H1 (cell line): ENCODE data around the gene NOC2L. TPM values are rescaled to one million over a fixed set of nuclear protein-coding genes. Genes with fewer than 3 reads are reported as not detected.
A peak's percentile ranks its signal among the peaks of the same experiment; 100 is the strongest.

ENCODE experiments used
- CTCF ChIA-PET: fragments of 300-600 bp; sonication (Branson Sonifier 250); formaldehyde crosslinking; loops from one replicate; lab custom pipeline; 2021; ENCODE audit not compliant: partially characterized antibody; lab: Charles Lee
- POLR2A ChIA-PET: fragments of 300-600 bp; sonication (Branson Sonifier 250); formaldehyde crosslinking; loops from one replicate; lab custom pipeline; 2021; ENCODE audit warnings: inconsistent platforms; ENCODE audit not compliant: partially characterized antibody; lab: Charles Lee
- DNase-seq, 2 experiments: peaks; one replicate each; pipeline versions ENCODE4 v3.0.0 to v3.0.0-alpha.2; 2010 to 2022; ENCODE audit warnings: low spot score in 2 of 2, low read depth in 1 of 2, mixed read lengths in 1 of 2
- FAIRE-seq: peaks from 2 replicates; lab custom pipeline; 2011; peaks lifted over from hg19 to GRCh38; lab: Jason Lieb, UNC
- H2AFZ ChIP-seq: 2 replicates; pipeline ENCODE4 v1.8.1; 2012; ENCODE audit warnings: low read length, inconsistent platforms
- H2AK5ac ChIP-seq: 2 replicates; pipeline ENCODE4 v1.6.1; 2013; ENCODE audit warnings: low read depth, low read length
- H2BK120ac ChIP-seq: replicated peaks from 2 replicates; pipeline ENCODE3; 2013; ENCODE audit warnings: low read depth, low read length, inconsistent platforms
- H2BK12ac ChIP-seq: 2 replicates; pipeline ENCODE4 v1.6.1; 2013; ENCODE audit warnings: low read depth, low read length
- H2BK15ac ChIP-seq: 2 replicates; pipeline ENCODE4 v1.6.1; 2013; ENCODE audit warnings: low read length
- H2BK20ac ChIP-seq: 2 replicates; pipeline ENCODE4 v1.6.1; 2013; ENCODE audit warnings: low read length
- H2BK5ac ChIP-seq: 2 replicates; pipeline ENCODE4 v1.6.1; 2013; ENCODE audit warnings: low read depth, low read length
- H3K14ac ChIP-seq: 2 replicates; pipeline ENCODE4 v1.6.1; 2013; ENCODE audit warnings: inconsistent platforms; ENCODE audit not compliant: insufficient read length
- H3K18ac ChIP-seq: 2 replicates; pipeline ENCODE4 v1.6.1; 2013; ENCODE audit warnings: low read length; ENCODE audit errors: extremely low read depth
- H3K23ac ChIP-seq: 2 replicates; pipeline ENCODE4 v1.6.1; 2013; ENCODE audit warnings: inconsistent platforms; ENCODE audit not compliant: insufficient read length
- H3K23me2 ChIP-seq: 2 replicates; pipeline ENCODE4 v1.6.1; 2013; ENCODE audit warnings: low read depth, low read length
- H3K27ac ChIP-seq: 2 replicates; pipeline ENCODE4 v1.6.1; 2011; ENCODE audit warnings: low read depth, low read length, inconsistent platforms
- H3K27me3 ChIP-seq, 4 experiments: replicated peaks in 1 of 4; 1 replicate in 1 of 4; 2 replicates in 3 of 4; pipeline versions ENCODE4 v1.6.1 to v1.8.1; 2011 to 2013; ENCODE audit warnings: low read length in 3 of 4, mild to moderate bottlenecking in 3 of 4, inconsistent platforms in 2 of 4, mixed read lengths in 2 of 4, moderate library complexity in 1 of 4; ENCODE audit not compliant: control insufficient read depth in 3 of 4, insufficient read depth in 3 of 4; ENCODE audit errors: extremely low read depth in 1 of 4
- H3K36me3 ChIP-seq, 4 experiments: 2 replicates each; pipeline versions ENCODE4 v1.6.1 to v1.8.1; 2011 to 2013; ENCODE audit warnings: mild to moderate bottlenecking in 4 of 4, low read length in 3 of 4, moderate library complexity in 2 of 4, control low read depth in 1 of 4, inconsistent platforms in 1 of 4; ENCODE audit not compliant: insufficient read depth in 4 of 4, control insufficient read depth in 2 of 4
- H3K4ac ChIP-seq: replicated peaks from 2 replicates; pipeline ENCODE3; 2013; ENCODE audit warnings: low read length, low read depth, mixed read lengths, inconsistent platforms; ENCODE audit not compliant: insufficient read length
- H3K4me1 ChIP-seq, 4 experiments: replicated peaks in 1 of 4; 1 replicate in 1 of 4; 2 replicates in 3 of 4; pipeline versions ENCODE4 v1.6.1 to v1.8.1; 2011 to 2013; ENCODE audit warnings: low read length in 3 of 4, inconsistent platforms in 2 of 4, mixed read lengths in 1 of 4; ENCODE audit not compliant: insufficient read depth in 4 of 4, control insufficient read depth in 3 of 4
- H3K4me2 ChIP-seq, 2 experiments: 2 replicates each; pipeline versions ENCODE4 v1.6.1 to v1.8.1; 2011 to 2013; ENCODE audit warnings: low read depth in 2 of 2, low read length in 2 of 2, control low read depth in 1 of 2, inconsistent platforms in 1 of 2, mild to moderate bottlenecking in 1 of 2; ENCODE audit not compliant: insufficient read depth in 1 of 2
- H3K4me3 ChIP-seq, 4 experiments: fragments of 200-600, 300-600 bp in 1 of 4; sonication (generic), shearing (Covaris generic), sonication (Bioruptor Twin) in 1 of 4; 2 replicates each; pipeline versions ENCODE4 v1.5.1 to v1.8.1; 2011 to 2016; ENCODE audit warnings: low read length in 4 of 4, low read depth in 3 of 4, control low read depth in 2 of 4, inconsistent platforms in 2 of 4, mild to moderate bottlenecking in 2 of 4, mixed read lengths in 1 of 4, moderate library complexity in 1 of 4; ENCODE audit not compliant: insufficient read depth in 2 of 4; ENCODE audit errors: extremely low read depth in 1 of 4
- H3K56ac ChIP-seq: replicated peaks from 2 replicates; pipeline ENCODE3; 2013; ENCODE audit warnings: low read depth, mild to moderate bottlenecking, mixed read lengths, low read length, inconsistent platforms; ENCODE audit not compliant: insufficient read length
- H3K79me1 ChIP-seq: 2 replicates; pipeline ENCODE4 v1.6.1; 2013; ENCODE audit warnings: low read depth, low read length, control low read depth
- H3K79me2 ChIP-seq, 2 experiments: 2 replicates each; pipeline versions ENCODE4 v1.6.1 to v1.8.1; 2012 to 2013; ENCODE audit warnings: low read length in 2 of 2, mild to moderate bottlenecking in 2 of 2, inconsistent platforms in 1 of 2; ENCODE audit not compliant: insufficient read depth in 2 of 2, control insufficient read depth in 1 of 2
- H3K9ac ChIP-seq, 4 experiments: replicated peaks in 1 of 4; 1 replicate in 1 of 4; 2 replicates in 3 of 4; pipeline versions ENCODE4 v1.6.1 to v1.8.1; 2011 to 2013; ENCODE audit warnings: low read depth in 3 of 4, low read length in 3 of 4, control low read depth in 2 of 4, mild to moderate bottlenecking in 2 of 4, moderate library complexity in 2 of 4, inconsistent platforms in 1 of 4; ENCODE audit errors: extremely low read depth in 1 of 4
- H3K9me3 ChIP-seq, 2 experiments: 2 replicates each; pipeline versions ENCODE4 v1.6.1 to v1.8.1; 2012 to 2013; ENCODE audit warnings: mild to moderate bottlenecking in 2 of 2, moderate library complexity in 2 of 2, control low read depth in 1 of 2, inconsistent platforms in 1 of 2, low read depth in 1 of 2, low read length in 1 of 2, mixed read lengths in 1 of 2; ENCODE audit not compliant: insufficient read depth in 2 of 2
- H4K20me1 ChIP-seq, 2 experiments: replicated peaks in 1 of 2; 2 replicates each; pipeline versions ENCODE3 to v1.8.1; 2011 to 2013; ENCODE audit warnings: inconsistent platforms in 2 of 2, low read length in 2 of 2, mild to moderate bottlenecking in 1 of 2; ENCODE audit not compliant: insufficient read depth in 2 of 2, control insufficient read depth in 1 of 2
- H4K5ac ChIP-seq: 2 replicates; pipeline ENCODE4 v1.6.1; 2013; ENCODE audit warnings: low read length, low read depth, mixed read lengths, inconsistent platforms; ENCODE audit not compliant: insufficient read length
- H4K8ac ChIP-seq: 2 replicates; pipeline ENCODE4 v1.8.0; 2013; ENCODE audit warnings: mild to moderate bottlenecking, moderate library complexity, low read length, inconsistent platforms; ENCODE audit not compliant: insufficient read depth; ENCODE audit errors: extremely low read depth
- H4K91ac ChIP-seq: replicated peaks from 2 replicates; pipeline ENCODE3; 2013; ENCODE audit warnings: low read length, mixed read lengths, inconsistent platforms; ENCODE audit not compliant: insufficient read length
- CEBPB ChIP-seq: IDR thresholded peaks from 2 replicates; pipeline ENCODE4 v1.6.1; 2012; ENCODE audit warnings: low read depth, low read length
- KDM1A ChIP-seq: fragments of 200-600, 300-600 bp; sonication (generic); IDR thresholded peaks from 2 replicates; pipeline ENCODE4 v1.7.1; 2016; ENCODE audit warnings: mild to moderate bottlenecking, low read length, borderline replicate concordance
- RAD21 ChIP-seq, 2 experiments: IDR thresholded peaks in 1 of 2; conservative IDR thresholded peaks in 1 of 2; 2 replicates each; pipeline ENCODE4 v1.6.1; 2011; ENCODE audit warnings: low read depth in 2 of 2, low read length in 2 of 2, improper control_type of control experiment in 1 of 2, inconsistent platforms in 1 of 2, mild to moderate bottlenecking in 1 of 2, moderate library complexity in 1 of 2
- RFX5 ChIP-seq: IDR thresholded peaks from 2 replicates; pipeline ENCODE4 v1.6.1; 2011; ENCODE audit warnings: low read depth, low read length, improper control_type of control experiment, borderline replicate concordance
- RNF2 ChIP-seq: fragments of 200-900, 300-1000 bp; sonication (generic); IDR thresholded peaks from 2 replicates; pipeline ENCODE4 v1.7.1; 2016; ENCODE audit warnings: borderline replicate concordance, low read depth, mild to moderate bottlenecking, antibody characterized with exemption, low read length; ENCODE audit not compliant: poor library complexity, severe bottlenecking; ENCODE audit errors: missing control alignments
- SP1 ChIP-seq: IDR thresholded peaks from 2 replicates; pipeline ENCODE4 v1.6.1; 2011; ENCODE audit warnings: low read depth, low read length
- TAF1 ChIP-seq: IDR thresholded peaks from 2 replicates; pipeline ENCODE4 v1.6.1; 2011; ENCODE audit warnings: mild to moderate bottlenecking, low read depth, low read length
- WGBS, 2 experiments: shearing (Covaris generic) in 1 of 2; methylation state at CpG; one replicate each; pipeline versions ENCODE4 v1.1.6 to v1.1.7; 2013 to 2015; ENCODE audit warnings: low lambda C conversion rate in 2 of 2, mixed read lengths in 2 of 2, inconsistent platforms in 1 of 2, low coverage in 1 of 2, missing lambda C conversion rate in 1 of 2; ENCODE audit not compliant: insufficient replicate concordance in 2 of 2, insufficient coverage in 1 of 2, insufficient read length in 1 of 2; ENCODE audit errors: extremely low coverage in 1 of 2, missing lambda C conversion rate in 1 of 2; 5-methylcytosine and 5-hydroxymethylcytosine counted together
- polyA plus RNA-seq, 7 experiments: library from polyadenylated mRNA; depleted of rRNA in 3 of 7; stranded (reverse) in 5 of 7; unstranded in 2 of 7; fragments of >200 nt in 5 of 7; fragments of 200-250 nt in 2 of 7; gene quantifications; 1 replicate in 5 of 7; 2 replicates in 1 of 7; 4 replicates in 1 of 7; pipeline versions ENCODE4 v1.2.1 to v1.2.3, GENCODE V29; 2011 to 2013; ENCODE audit warnings: missing spikeins in 2 of 7, mixed read lengths in 2 of 7
- total RNA-seq: library from RNA; stranded (reverse); fragmentation: NEBNext Ultra II Directional; extraction: Animal tissue kit (Norgen Biotek cat#: 25700); gene quantifications from 2 replicates; pipeline ENCODE4 v1.2.1, GENCODE V29; 2021
- TF ChIP-seq, protein P1 (sequence below): IDR thresholded peaks from 2 replicates; pipeline ENCODE4 v1.6.1; 2012; ENCODE audit warnings: low read length, inconsistent platforms

NOC2L gene
- total and polyA plus RNA-seq, 2 of the 8 experiments (the other 6 are each of a cell fraction or from before 2014, with no cell fraction given): 74.7 to 130 TPM

DNA sequence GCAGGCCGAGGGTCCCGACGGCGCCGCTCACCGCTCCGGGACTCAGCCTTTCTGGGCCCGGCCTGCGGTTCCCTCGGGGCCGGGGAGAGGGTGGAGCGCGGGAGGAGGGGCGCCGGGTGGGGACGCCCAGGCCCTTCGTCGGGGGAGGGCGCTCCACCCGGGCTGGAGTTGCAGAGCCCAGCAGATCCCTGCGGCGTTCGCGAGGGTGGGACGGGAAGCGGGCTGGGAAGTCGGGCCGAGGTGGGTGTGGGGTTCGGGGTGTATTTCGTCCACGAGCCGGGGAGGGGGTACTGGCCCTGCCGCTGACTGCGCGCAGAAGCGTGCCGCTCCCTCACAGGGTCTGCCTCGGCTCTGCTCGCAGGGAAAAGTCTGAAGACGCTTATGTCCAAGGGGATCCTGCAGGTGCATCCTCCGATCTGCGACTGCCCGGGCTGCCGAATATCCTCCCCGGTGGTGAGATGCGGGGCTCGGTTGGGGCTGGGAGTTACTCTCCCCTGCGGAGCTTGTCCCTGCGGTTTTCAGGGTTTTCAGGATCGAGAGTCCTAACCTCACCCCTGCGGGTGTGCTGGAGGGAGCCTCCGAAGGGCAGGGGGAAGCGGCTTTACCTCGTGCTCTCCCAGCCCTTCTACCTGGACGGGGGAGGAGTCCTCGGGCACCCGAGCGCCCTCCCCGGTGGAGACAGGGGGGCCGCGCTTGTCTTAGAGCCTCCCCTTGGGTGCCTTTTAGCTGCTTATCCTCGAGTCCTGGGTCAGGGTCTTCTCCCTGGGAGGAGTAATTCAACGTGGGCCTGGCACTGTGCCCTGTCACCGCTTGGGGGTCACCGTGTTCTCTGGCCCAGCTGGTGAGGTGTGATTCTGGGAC, 33.3 kb downstream of the NOC2L start:
- Histone ChIP-seq H3K14ac (no peak overlapping the region), H2BK5ac (no peak overlapping the region), H2BK12ac (no peak overlapping the region), H4K8ac (no peak overlapping the region), H4K91ac (no peak overlapping the region), H3K23ac (no peak overlapping the region), H4K20me1 (peaks cover 25 to 31% of the 10 kb centered on the region in 2 experiments), H3K9ac (no peak overlapping the region), H2AK5ac (no peak overlapping the region; the same call in 1 of the 2 replicates), H2BK20ac (no peak overlapping the region), H3K23me2 (peaks cover 6% of the 10 kb centered on the region; the same call in 1 of the 2 replicates), H2BK120ac (no peak overlapping the region), H3K36me3 (peaks cover 0 to 8% (median 0%) of the 10 kb centered on the region in 4 experiments; a peak in 1 of 8 replicates), H2AFZ (no peak overlapping the region), H3K27me3 (peaks cover 91 to 99% (median 96%) of the 10 kb centered on the region in 4 experiments), H3K4me1 (peaks cover 0 to 35% (median 17%) of the 10 kb centered on the region in 4 experiments; a peak in 6 of 7 replicates), H4K5ac (no peak overlapping the region), H3K18ac (peak overlapping the region; percentile 32), H3K4ac (no peak overlapping the region), H3K4me3 (peak overlapping the region; percentile 0 to 60 (median 15); a peak in 6 of 8 replicates), H3K79me1 (no peaks in the 10 kb centered on the region), H2BK15ac (0 out of 2 replicates have a peak overlapping the region, but pooled peaks have one; percentile 61), H3K56ac (no peak overlapping the region), H3K4me2 (peak overlapping the region; percentile 60 to 88), H3K9me3 (no peaks in the 10 kb centered on the region), H3K27ac (no peak overlapping the region), H3K79me2 (no peaks in the 10 kb centered on the region)
- ChIA-PET POLR2A (interaction anchor here (1.2 to 2.3 kb wide), 3 partner anchors 14 to 21 kb away, joined by 7 to 14 read pairs (median 9); no protein-coding TSS in a partner anchor), CTCF (interaction anchor here (0.8 to 2.0 kb wide), 9 partner anchors 13 to 196 kb away, joined by 3 to 14 read pairs (median 4); no protein-coding TSS in a partner anchor)
- DNase-seq: no peak
- 11% methylated on average over 30 of the region's 65 CpGs; no CpG with 5 or more reads in 1 of the 2 experiments for WGBS, 2 experiments
- no peak for FAIRE-seq
- TF ChIP-seq RNF2: peak; percentile 73
- no peak for TF ChIP-seq TAF1
- TF ChIP-seq CEBPB: no peak
- TF ChIP-seq RAD21 (IDR thresholded peaks at IDR 0.05 in 1 of 2, conservative IDR thresholded peaks at IDR 0.05 in 1 of 2; ENCODE audit: low read depth in 2 of 2, low read length in 2 of 2): 0 out of 4 replicates have a peak, but pooled peaks of 1 of the 2 experiments have one; percentile 9
- TF ChIP-seq KDM1A: no peak
- TF ChIP-seq SP1: no peak
- TF ChIP-seq, protein P1, sequence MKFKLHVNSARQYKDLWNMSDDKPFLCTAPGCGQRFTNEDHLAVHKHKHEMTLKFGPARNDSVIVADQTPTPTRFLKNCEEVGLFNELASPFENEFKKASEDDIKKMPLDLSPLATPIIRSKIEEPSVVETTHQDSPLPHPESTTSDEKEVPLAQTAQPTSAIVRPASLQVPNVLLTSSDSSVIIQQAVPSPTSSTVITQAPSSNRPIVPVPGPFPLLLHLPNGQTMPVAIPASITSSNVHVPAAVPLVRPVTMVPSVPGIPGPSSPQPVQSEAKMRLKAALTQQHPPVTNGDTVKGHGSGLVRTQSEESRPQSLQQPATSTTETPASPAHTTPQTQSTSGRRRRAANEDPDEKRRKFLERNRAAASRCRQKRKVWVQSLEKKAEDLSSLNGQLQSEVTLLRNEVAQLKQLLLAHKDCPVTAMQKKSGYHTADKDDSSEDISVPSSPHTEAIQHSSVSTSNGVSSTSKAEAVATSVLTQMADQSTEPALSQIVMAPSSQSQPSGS: no peak
- no peak for TF ChIP-seq RFX5
